ENCODE measurements around the gene METTL27.
A peak's percentile ranks its signal among the peaks of the same experiment; 100 is the strongest.
"Not testable (repeated sequence)": the region's sequence is repeated elsewhere in the genome, so short reads cannot be mapped to it uniquely, and the experiment has no call there.

Gene METTL27

DNA sequence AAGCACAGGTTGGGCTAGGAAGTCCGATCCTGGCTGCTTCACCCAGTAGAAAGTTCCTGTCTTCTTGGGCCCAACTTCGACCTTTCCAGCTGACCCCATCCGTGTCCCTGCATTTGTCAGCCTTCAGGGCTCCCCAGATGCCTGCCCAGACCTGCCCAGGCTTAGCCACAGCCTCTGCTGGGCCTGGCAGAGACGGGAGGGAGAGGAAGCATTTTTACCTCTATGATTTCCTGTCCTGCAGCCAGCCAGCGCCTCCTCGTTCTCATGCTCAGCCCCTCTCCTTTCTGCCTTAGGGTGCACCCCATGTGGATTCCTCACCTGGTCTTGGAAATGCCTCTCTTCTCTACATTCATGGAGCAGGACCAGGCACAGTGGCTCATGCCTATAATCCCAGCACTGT is 3.7 kb downstream of the METTL27 start:
- no peak for DNase-seq

DNA sequence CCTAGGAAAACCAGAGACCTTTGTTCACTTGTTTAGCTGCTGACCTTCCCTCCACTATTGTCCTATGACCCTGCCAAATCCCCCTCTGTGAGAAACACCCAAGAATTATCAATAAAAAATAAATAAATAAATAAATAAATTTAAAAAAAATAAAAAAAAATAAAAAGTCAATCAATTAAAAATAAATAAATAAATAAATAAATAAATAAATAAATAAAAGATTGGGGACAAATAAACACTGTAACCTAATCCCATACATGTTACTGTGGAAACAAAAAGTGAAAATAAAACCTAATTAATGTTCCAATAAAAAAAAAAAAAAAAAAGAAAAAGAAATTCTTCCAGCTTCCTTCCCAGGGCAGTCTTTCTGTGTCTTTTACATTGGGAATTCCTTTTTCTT is 5.1 kb downstream of the METTL27 start:
- not testable (repeated sequence) for DNase-seq

DNA sequence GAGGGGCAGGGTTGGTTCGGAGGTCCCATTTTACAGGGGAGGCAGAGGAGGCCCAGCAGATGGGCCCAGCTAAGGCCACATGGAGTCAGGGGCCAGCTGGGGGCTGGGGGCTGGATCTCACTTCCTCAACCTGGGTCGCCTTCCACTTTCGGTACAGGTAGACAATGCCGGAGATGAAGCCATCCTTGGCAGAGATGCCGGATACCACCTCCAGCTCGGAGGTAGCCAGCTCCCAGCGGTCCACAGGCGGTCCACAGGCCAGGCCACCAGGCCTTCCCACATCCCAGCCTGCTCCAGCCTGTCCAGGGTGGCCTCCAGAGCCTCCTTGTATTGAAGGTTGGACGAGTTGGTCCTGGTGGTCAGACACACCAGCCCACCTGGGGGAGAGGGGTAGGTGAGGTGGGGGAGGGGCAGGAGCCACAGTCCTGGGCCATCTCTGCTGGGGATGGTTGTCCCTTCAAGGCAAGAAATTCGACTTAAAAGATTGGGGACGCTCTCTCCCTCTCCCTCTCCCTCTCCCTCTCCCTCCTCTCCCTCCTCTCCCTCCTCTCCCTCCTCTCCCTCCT is 7.6 kb downstream of the METTL27 start:
- DNase-seq, result no peak

DNA sequence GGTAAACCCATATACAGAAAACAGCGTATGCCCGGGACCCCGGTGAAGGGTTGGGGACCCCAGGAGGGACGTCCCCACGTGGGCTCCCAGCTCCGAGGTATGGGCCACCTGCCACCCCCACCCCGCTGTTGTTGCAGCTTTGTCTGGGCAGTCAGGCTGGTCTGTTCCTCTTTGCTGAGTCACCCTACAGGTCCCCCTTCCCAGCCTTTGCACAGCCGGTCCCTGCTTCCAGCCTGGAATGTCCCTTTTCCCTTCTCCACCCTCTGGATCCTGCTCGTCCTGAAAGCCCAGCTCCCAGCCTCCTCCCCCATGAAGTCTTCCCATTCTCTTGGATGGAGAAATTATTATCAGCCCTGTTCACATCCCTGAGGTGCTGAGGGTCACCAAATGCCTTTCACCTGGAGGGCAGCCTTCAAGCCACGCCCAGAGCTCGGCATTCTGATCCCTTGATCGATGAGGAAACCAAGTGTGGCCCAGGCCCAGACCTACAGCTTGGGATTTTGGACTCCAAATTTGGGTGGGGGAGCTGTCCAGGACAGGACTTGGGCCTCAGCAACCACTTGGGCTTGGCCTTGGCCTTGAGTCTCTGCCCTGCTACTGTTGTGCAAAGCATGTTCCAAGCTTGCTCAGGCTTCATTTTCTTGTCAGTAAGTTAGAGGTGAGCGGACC is 8.9 kb downstream of the METTL27 start:
- DNase-seq, result no peak

DNA sequence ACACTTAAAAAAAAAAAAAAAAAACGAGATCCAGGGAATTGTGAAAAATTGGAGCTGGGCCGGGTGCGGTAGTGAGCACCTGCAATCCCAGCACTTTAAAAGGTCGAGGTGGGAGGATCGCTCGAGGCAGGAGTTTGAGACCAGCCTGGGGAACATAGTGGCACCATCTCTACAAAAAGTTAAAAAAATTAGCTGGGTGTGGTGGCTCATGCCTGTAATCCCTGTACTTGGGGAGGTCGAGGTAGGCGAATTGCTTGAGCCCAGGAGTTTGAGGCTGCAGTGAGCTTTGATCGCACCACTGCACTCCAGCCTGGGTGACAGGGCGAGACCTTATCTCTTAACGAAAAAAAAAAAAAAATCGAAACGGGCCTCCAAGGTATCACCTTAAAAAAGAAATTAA is 9.5 kb downstream of the METTL27 start:
- no peak for DNase-seq

DNA sequence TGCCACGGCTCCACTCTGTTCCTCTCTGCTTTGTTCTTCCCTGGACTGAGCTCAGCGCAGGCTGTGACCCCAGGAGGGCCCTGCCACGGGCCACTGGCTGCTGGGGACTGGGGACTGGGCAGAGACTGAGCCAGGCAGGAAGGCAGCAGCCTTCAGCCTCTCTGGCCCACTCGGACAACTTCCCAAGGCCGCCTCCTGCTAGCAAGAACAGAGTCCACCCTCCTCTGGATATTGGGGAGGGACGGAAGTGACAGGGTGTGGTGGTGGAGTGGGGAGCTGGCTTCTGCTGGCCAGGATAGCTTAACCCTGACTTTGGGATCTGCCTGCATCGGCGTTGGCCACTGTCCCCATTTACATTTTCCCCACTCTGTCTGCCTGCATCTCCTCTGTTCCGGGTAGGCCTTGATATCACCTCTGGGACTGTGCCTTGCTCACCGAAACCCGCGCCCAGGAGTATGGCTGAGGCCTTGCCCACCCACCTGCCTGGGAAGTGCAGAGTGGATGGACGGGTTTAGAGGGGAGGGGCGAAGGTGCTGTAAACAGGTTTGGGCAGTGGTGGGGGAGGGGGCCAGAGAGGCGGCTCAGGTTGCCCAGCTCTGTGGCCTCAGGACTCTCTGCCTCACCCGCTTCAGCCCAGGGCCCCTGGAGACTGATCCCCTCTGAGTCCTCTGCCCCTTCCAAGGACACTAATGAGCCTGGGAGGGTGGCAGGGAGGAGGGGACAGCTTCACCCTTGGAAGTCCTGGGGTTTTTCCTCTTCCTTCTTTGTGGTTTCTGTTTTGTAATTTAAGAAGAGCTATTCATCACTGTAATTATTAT is 10.3 kb downstream of the METTL27 start:
- DNase-seq, result no peak

DNA sequence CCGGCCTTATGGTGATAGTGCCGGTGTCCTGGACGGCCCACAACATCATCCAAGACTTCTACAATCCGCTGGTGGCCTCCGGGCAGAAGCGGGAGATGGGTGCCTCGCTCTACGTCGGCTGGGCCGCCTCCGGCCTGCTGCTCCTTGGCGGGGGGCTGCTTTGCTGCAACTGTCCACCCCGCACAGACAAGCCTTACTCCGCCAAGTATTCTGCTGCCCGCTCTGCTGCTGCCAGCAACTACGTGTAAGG is 10.8 kb downstream of the METTL27 start:
- no peak for DNase-seq

DNA sequence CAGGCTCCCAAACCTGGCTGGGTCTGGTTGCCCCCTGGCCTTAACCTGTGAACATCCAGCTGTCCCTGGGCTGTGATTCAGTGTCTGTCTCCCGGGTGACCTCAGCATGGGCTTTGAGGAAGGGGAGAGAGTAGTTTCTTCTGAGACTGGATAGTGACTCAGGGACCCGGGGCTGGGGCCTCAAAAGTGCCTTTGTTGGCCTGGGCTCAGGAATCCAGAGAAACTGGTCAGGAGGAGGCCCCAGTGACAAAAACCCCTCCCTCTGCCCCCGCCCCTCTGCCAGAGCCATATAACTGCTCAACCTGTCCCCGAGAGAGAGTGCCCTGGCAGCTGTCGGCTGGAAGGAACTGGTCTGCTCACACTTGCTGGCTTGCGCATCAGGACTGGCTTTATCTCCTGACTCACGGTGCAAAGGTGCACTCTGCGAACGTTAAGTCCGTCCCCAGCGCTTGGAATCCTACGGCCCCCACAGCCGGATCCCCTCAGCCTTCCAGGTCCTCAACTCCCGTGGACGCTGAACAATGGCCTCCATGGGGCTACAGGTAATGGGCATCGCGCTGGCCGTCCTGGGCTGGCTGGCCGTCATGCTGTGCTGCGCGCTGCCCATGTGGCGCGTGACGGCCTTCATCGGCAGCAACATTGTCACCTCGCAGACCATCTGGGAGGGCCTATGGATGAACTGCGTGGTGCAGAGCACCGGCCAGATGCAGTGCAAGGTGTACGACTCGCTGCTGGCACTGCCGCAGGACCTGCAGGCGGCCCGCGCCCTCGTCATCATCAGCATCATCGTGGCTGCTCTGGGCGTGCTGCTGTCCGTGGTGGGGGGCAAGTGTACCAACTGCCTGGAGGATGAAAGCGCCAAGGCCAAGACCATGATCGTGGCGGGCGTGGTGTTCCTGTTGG is 11.4 kb downstream of the METTL27 start, which contains the start of gene CLDN4:
CLDN4 (plus strand) TSS at position 316 of the 903 bp plus-strand sequence; CDS start at position 522, 206 bp downstream.
- no peak for DNase-seq

DNA sequence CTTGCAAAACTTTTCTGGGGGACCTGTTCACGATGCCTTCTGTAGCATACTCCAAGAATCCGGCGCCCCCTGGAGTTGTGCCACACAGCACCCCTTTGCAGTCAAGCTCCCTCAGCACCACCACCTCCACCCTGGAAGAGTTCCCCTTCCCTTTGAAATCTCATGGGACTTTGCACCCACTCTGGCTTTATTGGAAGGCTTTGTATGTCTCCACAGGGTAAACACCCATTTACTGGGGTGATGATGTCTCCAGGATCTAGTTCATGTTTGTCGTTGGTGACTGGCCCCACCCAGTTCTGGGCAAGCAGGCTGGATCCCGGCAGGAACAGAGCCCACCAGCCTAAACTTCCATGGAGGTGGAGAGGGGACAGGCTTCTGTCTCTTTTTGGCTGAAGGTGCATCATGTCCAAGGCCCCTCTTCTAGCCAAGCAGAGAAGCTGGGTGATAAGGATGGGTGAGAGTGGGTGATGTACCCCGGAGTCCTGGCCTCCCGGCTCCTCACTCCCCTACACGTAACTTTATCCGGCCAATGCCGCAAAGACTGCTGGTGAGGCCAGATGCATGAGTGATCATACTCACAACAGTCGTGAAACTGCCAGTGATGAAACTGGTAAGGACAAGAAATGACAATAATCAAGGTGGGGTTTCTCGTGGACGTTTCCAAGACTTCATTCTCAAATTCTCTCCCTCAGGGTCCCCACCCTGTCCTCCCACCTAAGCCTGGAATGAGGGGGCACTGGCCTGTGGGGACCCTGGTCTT is 12.2 kb downstream of the METTL27 start:
- no peak for DNase-seq

DNA sequence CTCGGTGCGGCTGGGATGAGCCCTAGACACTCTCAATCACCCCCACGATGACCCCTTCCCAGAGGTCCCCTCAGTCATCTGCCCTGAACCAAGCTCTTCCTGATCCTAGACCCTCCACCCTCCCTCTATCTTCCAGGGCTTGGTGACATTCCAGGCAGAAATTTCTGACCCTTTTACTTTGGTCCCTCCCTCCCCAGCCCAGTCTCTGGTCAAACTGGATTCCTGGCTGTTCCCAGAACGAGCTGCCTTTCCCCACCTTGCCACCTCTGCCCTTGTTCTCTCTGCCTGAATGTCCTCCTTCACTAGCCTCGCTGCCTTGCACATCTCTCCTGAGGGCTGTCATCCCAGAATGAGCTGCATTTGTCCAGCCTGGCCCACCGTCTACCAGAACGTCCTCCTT is 12.8 kb downstream of the METTL27 start:
- DNase-seq, result no peak

DNA sequence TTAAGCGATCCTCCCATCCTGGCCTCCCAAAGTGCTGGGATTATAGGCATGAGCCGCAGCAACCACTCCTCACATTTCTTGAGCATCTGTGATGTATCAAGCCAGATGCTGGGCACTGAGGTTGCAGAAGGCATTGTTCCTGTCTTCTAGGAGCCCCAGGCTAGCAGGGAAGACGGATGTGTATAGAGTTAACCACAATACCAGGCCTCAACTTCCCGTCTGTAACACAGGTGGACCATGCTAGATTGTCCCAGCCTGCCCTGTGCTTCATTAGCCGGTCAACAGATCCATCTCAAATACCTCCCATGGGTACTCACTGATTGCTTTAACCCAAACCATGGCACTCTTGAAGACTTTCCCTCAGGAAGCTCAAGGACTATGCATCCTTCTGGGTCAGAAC is 13.3 kb downstream of the METTL27 start:
- DNase-seq, result no peak

DNA sequence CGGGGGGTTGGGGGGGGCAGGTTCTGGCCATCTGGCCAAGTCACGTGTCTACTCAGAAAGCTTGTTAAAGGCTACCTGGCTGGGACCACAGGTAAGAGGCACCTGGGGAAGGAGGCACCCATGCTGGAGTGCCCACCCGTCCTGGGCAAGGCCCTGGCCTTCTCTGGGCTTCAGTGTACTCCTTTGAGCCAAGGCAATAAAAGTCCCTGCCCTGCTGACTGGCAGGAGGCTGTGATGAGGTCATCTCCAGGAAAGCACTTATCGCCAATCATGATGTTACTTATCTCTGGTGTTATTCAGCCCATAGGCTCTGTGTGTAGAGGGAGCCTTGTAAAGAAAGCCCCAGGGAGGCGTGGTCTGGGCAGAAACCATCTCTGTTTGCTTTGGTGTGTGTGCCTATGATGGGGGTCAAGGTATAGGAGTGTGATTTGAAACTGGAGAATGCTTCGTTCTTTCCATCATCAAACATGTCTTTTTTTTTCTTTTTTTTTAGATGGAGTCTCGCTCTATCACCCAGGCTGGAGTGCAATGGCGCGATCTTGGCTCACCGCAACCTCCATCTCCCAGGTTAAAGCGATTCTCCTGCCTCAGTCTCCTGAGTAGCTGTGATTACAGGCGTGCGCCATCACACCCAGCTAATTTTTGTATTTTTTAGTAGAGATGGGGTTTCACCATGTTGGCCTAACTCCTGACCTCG is 14.1 kb downstream of the METTL27 start:
- DNase-seq, result no peak

DNA sequence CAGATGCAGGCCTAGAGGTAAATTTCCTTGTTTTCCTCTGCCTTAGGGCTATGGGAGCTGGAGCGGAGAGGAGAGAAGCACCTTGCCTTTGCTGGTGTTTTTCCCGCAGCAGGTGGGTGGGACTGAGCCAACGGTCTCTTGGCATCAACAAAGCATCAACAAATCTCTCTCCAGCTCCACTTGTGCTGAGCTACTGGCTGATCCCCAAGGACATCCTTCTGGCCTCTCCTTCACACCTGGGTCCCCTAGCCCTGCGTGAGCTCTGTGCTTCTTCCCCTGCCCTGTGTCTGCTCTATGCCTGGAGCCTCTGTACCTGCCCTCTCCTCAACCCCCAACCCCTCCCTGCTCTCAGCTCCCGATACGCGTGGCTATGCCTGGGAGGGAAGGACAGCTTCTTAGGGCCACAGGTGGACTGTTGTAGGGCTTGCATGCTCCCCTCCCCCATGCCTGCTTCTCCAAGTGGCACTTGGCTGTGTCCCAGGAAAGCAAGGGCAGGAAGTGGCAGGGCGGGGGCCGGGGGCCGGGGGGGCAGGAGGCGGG is 14.7 kb downstream of the METTL27 start:
- DNase-seq, result no peak

DNA sequence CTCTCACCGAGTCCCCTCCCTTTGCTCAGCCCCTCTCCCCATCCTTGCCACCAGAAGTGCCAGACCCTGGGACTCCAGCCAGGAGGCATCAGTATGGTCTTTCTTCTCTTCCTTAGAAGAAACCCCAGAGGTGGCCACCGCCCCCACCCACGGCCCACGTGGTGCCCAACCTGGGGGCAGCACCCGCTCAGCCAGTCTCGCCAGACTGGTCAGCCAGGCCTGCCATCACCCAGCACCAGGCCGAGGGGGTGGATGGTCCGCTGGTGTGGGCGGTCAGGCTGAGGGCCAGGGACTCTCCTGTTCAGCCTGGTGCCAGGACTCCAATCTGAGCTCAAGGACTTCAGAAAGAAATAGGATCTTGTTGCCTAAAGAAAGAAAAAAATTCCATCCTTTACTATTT is 17.3 kb downstream of the METTL27 start:
- no peak for DNase-seq

DNA sequence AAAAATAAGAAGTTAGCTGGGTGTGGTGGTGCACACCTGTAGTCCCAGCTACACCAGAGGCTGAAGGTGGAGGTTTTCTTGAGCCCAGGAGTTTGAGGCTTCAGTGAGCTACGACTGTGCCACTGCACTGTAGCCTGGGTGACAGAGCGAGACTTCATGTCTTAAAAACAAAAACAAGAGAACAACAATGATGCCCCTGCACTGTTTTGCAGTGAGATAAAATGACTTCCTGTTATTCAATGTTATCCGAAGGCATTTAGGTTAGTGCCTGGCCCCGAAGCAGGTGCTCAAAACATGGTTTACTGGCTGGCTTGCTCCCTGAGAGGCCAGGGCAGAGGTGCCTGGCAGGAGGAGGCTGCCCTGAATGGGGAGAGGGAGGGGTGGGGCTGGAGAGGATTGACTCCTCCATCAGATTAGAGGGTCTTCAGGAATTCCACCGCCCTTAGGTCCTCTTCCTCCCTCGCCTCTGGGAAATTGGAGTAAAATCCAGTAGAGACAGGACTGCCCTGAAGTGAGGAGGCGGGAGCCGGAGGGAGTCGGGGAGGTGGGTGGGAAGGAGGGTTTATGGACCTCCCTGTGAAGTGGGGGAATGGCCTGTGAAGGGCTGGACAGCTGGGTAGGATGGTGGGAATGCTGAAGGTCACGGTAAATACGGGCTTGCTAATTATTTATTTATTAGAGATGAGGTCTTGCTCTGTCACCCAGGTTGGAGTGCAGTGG is 18.3 kb downstream of the METTL27 start:
- no peak for DNase-seq

DNA sequence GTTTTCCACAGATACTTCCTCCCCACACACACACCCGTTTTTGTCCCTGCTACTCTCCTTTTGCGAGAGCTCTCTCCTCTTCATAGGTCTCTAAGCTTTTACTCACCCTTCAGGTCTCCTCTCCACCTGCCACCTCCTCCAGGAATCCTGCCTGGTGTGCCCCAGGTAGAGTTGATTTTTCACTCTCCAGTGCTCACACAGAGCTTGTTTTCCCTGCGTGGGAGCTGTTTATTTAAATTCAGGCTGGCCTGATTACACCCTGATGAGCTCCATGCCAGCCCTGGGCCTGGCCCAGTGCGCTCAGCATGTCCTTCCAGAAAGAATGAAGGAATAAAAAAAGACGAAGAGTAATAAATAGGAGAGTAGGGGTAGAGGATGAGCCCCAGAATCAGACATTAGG is 19.1 kb downstream of the METTL27 start:
- no peak for DNase-seq

DNA sequence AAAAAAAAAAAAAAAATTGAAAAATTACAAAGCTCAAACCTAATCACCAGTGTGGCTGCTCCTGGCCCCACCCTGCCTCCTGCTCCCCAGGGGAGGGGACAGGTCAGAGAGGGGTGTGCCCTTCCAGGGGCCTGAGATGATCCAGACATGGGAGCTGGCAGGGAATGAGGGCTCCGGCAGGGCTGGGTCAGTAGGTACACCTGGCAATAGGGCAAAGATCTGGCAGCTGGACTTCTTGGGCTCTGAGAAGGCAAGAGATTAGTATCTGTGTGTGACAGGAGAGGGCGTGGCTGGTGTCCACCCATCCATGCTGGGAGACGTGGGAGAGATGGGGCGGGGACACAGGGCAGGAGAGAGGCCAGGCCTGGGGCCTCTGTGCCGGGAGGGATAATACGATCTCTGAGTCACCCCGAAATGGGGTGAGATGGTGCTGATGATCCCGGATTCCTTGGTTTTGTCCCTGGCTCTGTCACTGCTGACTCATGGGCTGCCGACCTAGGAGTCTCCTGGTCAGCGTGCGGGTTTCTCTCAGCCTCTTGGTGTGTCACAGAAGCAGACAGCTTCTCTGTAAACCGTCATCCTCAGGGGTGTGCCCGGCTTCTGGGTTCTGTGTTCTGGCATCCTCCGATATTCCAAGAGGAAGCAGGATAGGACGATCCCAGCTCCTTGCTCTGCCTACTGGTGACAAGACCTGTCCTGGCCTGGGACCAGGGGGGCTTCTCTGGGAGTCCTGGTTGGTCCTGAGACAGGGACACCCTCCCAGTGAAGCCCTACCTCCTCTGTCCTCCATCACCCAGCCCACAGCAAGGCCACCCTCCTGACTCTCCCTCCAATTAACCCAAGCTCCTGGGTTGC is 19.8 kb downstream of the METTL27 start:
- DNase-seq, result peak; percentile 63

DNA sequence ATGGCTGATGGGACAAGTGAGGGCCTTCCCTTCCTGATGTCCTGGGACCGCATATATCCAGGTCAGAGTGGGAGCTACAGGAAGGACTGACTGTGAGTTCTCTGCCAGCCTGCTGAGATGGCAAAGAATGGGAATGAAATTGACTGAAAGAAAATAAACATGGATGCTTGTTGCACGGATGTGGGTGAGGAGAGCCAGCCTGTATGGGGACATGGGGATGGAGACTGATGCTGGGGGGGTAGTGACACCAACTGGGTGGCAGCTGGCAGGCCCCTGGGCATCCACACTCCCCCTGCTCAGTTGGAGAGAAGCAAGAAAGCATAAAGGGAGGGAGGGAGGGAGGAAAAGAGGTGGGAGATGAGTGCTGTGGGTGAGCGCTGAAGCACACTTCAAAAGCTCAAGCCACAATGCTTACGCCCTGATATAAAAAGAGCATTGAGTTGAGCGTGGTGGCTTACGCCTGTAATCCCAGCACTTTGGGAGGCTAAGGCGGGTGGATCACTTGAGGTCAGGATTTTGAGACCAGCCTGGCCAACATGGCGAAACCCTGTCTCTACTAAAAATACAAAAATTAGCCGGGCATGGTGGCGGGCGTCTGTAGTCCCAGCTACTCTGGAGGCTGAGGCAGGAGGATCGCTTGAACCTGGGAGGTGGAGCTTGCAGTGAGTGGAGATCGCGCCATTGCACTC is 20.6 kb downstream of the METTL27 start:
- DNase-seq, result not testable (repeated sequence)

DNA sequence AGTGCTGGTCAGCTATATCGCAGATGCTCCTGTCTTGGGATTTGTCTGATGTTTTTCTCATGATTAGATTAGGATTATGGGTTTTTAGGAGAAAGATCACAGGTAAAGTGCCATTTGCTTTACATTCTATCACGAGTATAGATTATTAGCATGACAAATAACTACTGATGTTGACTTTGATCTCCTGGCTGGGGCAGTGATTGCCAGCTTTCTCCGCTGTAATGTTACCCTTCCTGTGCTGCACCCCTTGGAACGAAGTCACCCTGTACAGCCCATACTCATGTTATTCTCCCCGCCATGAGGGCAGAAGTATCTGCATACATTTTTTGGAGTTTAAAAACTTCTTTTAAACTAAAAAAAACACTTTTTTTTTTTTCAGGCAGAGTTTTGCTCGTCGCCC is 22.3 kb downstream of the METTL27 start:
- no peak for DNase-seq
